ENCODE measurements around the gene THOC6. TPM values are rescaled to one million over a fixed set of nuclear protein-coding genes. Genes with fewer than 3 reads are reported as not detected.
A peak's percentile ranks its signal among the peaks of the same experiment; 100 is the strongest.

Gene THOC6
- polyA plus RNA-seq, 1 experiment: 14.5 TPM

DNA sequence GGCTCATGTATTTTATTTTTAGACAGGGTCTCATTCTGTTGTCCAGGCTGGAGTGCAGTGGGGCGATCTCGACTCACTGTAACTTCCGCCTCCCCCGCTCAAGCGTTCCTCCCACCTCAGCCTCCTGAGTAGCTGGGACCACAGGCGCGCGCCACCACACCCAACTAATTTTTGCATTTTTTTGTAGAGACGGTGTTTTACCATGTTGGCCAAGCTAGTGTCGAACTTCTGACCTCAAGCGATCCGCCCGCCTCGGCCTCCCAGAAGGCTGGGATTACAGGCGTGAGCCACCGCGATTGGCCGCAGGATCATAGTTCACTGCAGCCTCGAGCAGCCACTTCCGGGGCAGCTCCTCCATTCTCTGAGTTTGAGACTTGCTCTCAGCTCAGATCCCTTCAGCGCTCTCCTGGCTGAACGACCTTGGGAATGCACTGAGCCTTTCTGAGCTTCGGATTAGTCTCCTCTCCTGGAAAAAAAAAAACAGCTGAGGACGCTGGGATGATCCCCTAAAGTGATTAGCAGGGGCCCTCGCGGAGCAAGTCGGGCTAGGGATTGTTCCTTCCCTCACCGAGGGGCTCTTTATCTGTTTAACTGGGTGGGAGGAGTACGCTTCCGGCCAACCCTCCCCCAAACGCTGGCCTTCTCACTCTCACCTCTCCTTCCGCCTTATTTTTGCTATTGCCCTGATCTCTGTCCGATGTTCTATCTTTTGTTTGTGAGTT, 42.5 kb upstream of the THOC6 start:
- no peak overlapping the region for H3K27ac ChIP-seq (ENCODE audit: low read depth, low read length)
- peaks cover 5% of the 10 kb centered on the region; the same call in 1 of the 2 replicates for H3K9me3 ChIP-seq (ENCODE audit: control insufficient read depth, insufficient read depth, low read length)
- H3K27me3 ChIP-seq (ENCODE audit: control insufficient read depth, insufficient read depth, low read length): peaks cover 4% of the 10 kb centered on the region
- no peak for DNase-seq (ENCODE audit: low read depth, low spot score)
- ChIA-PET POLR2A (interaction anchor here (0.7 to 2.1 kb wide), 4 partner anchors 11 to 76 kb away, joined by 3 to 10 read pairs (median 6); partner anchors contain the start of genes PAQR4 and TNFRSF12A), CTCF (interaction anchor here (0.6 to 1.2 kb wide), 2 partner anchors 8 to 49 kb away, joined by 3 to 11 read pairs; no protein-coding TSS in a partner anchor)
- no peak overlapping the region; the same call in 1 of the 2 replicates for H3K4me3 ChIP-seq (ENCODE audit: low read depth, low read length)
- no peak for TF ChIP-seq CTCF (IDR thresholded peaks at IDR 0.05; ENCODE audit: low read depth, low read length)

GRCh38 chr16:2981899-2982250, 42.0 kb upstream of the THOC6 start:
- no peak overlapping the region for H3K4me3 ChIP-seq (ENCODE audit: low read depth, low read length)
- peaks cover 5% of the 10 kb centered on the region; the same call in 1 of the 2 replicates for H3K9me3 ChIP-seq (ENCODE audit: control insufficient read depth, insufficient read depth, low read length)
- TF ChIP-seq CTCF (IDR thresholded peaks at IDR 0.05; ENCODE audit: low read depth, low read length): no peak
- ChIA-PET POLR2A (no interaction called here), CTCF (interaction anchor here (1.2 kb wide), 1 partner anchor 9 kb away, joined by 3 read pairs; no protein-coding TSS in a partner anchor)
- H3K27ac ChIP-seq (ENCODE audit: low read depth, low read length): no peak overlapping the region
- peaks cover 4% of the 10 kb centered on the region for H3K27me3 ChIP-seq (ENCODE audit: control insufficient read depth, insufficient read depth, low read length)
- DNase-seq (ENCODE audit: low read depth, low spot score): no peak

DNA sequence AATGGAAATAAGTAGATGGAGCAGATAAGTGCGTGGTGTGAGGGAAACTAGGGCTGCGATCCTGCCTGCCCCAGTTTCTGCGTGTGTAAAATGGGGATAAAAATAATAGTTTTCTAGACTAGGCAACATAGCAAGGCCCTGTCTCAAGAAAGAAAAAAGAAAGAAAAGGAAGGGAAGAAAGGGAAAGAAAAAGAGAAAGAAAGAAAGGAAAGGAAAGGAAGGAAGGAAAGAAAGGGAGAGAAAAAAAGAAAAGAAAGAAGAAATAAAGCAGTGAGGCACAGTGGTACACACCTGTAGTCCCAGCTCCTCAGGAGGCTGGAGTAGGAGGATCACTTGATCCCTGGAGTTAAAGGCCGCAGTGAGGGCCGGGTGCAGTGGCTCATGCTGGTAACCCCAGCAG, 41.4 kb upstream of the THOC6 start:
- no peak overlapping the region for H3K27ac ChIP-seq (ENCODE audit: low read depth, low read length)
- DNase-seq (ENCODE audit: low read depth, low spot score): no peak
- H3K9me3 ChIP-seq (ENCODE audit: control insufficient read depth, insufficient read depth, low read length): peaks cover 5% of the 10 kb centered on the region; the same call in 1 of the 2 replicates
- TF ChIP-seq CTCF (IDR thresholded peaks at IDR 0.05; ENCODE audit: low read depth, low read length): no peak
- CTCF ChIA-PET: interaction anchor here (0.9 kb wide), 1 partner anchor 12 kb away, joined by 3 read pairs; no protein-coding TSS in a partner anchor
- peaks cover 6% of the 10 kb centered on the region for H3K27me3 ChIP-seq (ENCODE audit: control insufficient read depth, insufficient read depth, low read length)
- POLR2A ChIA-PET: no interaction called here
- no peak overlapping the region for H3K4me3 ChIP-seq (ENCODE audit: low read depth, low read length)

GRCh38 chr16:2983706-2984136, 40.1 kb upstream of the THOC6 start:
- POLR2A ChIA-PET: no interaction called here
- DNase-seq (ENCODE audit: low read depth, low spot score): peak; percentile 7
- CTCF ChIA-PET: no interaction called here
- TF ChIP-seq CTCF (IDR thresholded peaks at IDR 0.05; ENCODE audit: low read depth, low read length): peak; percentile 67
- Histone ChIP-seq H3K4me3 (ENCODE audit: low read depth, low read length) (peak overlapping the region; percentile 39), H3K27ac (ENCODE audit: low read depth, low read length) (no peak overlapping the region), H3K9me3 (ENCODE audit: control insufficient read depth, insufficient read depth, low read length) (peaks cover 5% of the 10 kb centered on the region; the same call in 1 of the 2 replicates), H3K27me3 (ENCODE audit: control insufficient read depth, insufficient read depth, low read length) (peaks cover 10% of the 10 kb centered on the region)

DNA sequence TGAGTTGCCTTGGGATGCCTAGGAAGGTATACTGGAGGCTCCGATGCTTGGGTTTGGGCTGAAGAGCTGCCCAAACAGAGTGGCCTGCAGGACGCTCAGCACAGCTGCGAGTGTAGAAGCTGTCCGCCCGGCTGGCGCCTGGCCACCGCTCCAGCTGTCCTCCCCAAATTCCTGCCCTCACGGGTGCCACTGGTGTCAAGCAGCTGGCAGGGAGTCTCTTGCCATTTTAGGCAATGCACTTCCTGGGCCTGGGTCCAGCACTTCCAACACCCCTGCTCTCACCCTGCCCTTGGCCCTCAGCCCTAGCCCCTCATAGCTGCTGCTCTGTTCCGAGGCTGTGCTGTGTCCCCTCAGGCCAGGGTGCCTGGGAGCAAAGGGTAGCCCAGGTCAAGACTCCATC, 38.4 kb upstream of the THOC6 start:
- H3K27me3 ChIP-seq (ENCODE audit: control insufficient read depth, insufficient read depth, low read length): peaks cover 18% of the 10 kb centered on the region
- no peak for TF ChIP-seq CTCF (IDR thresholded peaks at IDR 0.05; ENCODE audit: low read depth, low read length)
- peaks cover 5% of the 10 kb centered on the region; the same call in 1 of the 2 replicates for H3K9me3 ChIP-seq (ENCODE audit: control insufficient read depth, insufficient read depth, low read length)
- POLR2A ChIA-PET: no interaction called here
- no peak overlapping the region for H3K4me3 ChIP-seq (ENCODE audit: low read depth, low read length)
- CTCF ChIA-PET: no interaction called here
- no peak for DNase-seq (ENCODE audit: low read depth, low spot score)
- H3K27ac ChIP-seq (ENCODE audit: low read depth, low read length): no peak overlapping the region
